ENCODE data around the gene MRPS35.
A peak's percentile ranks its signal among the peaks of the same experiment; 100 is the strongest.

MRPS35 gene

GRCh38 chr12:27794818-27795584 lies 84.4 kb downstream of the MRPS35 start:
- Histone ChIP-seq H2BK12ac (ENCODE audit: low read length) (no peak overlapping the region), H3K79me2 (ENCODE audit: control insufficient read depth, insufficient read depth, low read length, poor library complexity) (no peaks in the 10 kb centered on the region), H3K27me3 (ENCODE audit: insufficient read depth, low read length) (no peaks in the 10 kb centered on the region), H3K23ac (ENCODE audit: low read length) (no peak overlapping the region), H2AFZ (ENCODE audit: insufficient read depth, low read length, poor library complexity) (no peak overlapping the region), H3K36me3 (ENCODE audit: control insufficient read depth in 1 of 2, insufficient read depth in 2 of 2, low read length in 2 of 2) (peaks cover 19 to 46% of the 10 kb centered on the region in 2 experiments), H3K79me1 (ENCODE audit: low read length) (no peaks in the 10 kb centered on the region), H2BK120ac (ENCODE audit: insufficient read depth, low read length, poor library complexity) (no peak overlapping the region), H3K18ac (ENCODE audit: low read length) (no peak overlapping the region), H4K8ac (ENCODE audit: low read depth, low read length) (no peak overlapping the region), H3K4me2 (ENCODE audit: low read length) (no peak overlapping the region), H3K4me1 (ENCODE audit: control insufficient read depth in 1 of 2, insufficient read depth in 2 of 2, low read length in 2 of 2) (no peaks in the 10 kb centered on the region), H3K4ac (ENCODE audit: low read depth, low read length) (no peak overlapping the region), H3K9me3 (ENCODE audit: insufficient read depth, low read depth, low read length) (peaks cover 3% of the 10 kb centered on the region), H2BK5ac (ENCODE audit: low read depth, low read length, poor library complexity) (no peak overlapping the region), H4K91ac (ENCODE audit: low read depth, low read length) (no peak overlapping the region), H3K14ac (ENCODE audit: low read length) (no peak overlapping the region), H2AK5ac (ENCODE audit: low read length) (no peak overlapping the region), H3K9ac (ENCODE audit: low read length) (no peak overlapping the region), H3K27ac (ENCODE audit: low read depth, low read length) (no peak overlapping the region), H3K4me3 (ENCODE audit: low read depth, low read length) (no peak overlapping the region), H4K12ac (ENCODE audit: low read depth, low read length) (no peak overlapping the region)
- no CpG with 5 or more reads among the region's 6 CpGs for WGBS (ENCODE audit: extremely low coverage, insufficient coverage, insufficient read length)
- DNase-seq, result peak in 1 of 2 donors; percentile 37

- Histone ChIP-seq H3K27me3 (ENCODE audit: insufficient read depth, low read length) (no peaks in the 10 kb centered on the region), H3K9me3 (ENCODE audit: insufficient read depth, low read depth, low read length) (peaks cover 3% of the 10 kb centered on the region), H3K4ac (ENCODE audit: low read depth, low read length) (no peak overlapping the region), H3K36me3 (ENCODE audit: control insufficient read depth in 1 of 2, insufficient read depth in 2 of 2, low read length in 2 of 2) (peaks cover 15 to 44% of the 10 kb centered on the region in 2 experiments), H3K4me1 (ENCODE audit: control insufficient read depth in 1 of 2, insufficient read depth in 2 of 2, low read length in 2 of 2) (no peaks in the 10 kb centered on the region), H4K91ac (ENCODE audit: low read depth, low read length) (no peak overlapping the region), H4K12ac (ENCODE audit: low read depth, low read length) (no peak overlapping the region), H3K4me2 (ENCODE audit: low read length) (no peak overlapping the region), H3K23ac (ENCODE audit: low read length) (no peak overlapping the region), H3K27ac (ENCODE audit: low read depth, low read length) (no peak overlapping the region), H3K4me3 (ENCODE audit: low read depth, low read length) (no peak overlapping the region), H4K8ac (ENCODE audit: low read depth, low read length) (no peak overlapping the region), H2BK12ac (ENCODE audit: low read length) (no peak overlapping the region), H2AFZ (ENCODE audit: insufficient read depth, low read length, poor library complexity) (no peak overlapping the region), H3K79me1 (ENCODE audit: low read length) (no peaks in the 10 kb centered on the region), H3K18ac (ENCODE audit: low read length) (no peak overlapping the region), H3K9ac (ENCODE audit: low read length) (no peak overlapping the region), H2BK5ac (ENCODE audit: low read depth, low read length, poor library complexity) (no peak overlapping the region), H3K14ac (ENCODE audit: low read length) (no peak overlapping the region), H2AK5ac (ENCODE audit: low read length) (no peak overlapping the region), H2BK120ac (ENCODE audit: insufficient read depth, low read length, poor library complexity) (no peak overlapping the region), H3K79me2 (ENCODE audit: control insufficient read depth, insufficient read depth, low read length, poor library complexity) (no peaks in the 10 kb centered on the region)
- DNase-seq, result no peak
- WGBS (ENCODE audit: extremely low coverage, insufficient coverage, insufficient read length), result no CpG with 5 or more reads among the region's 7 CpGs
Measured at GRCh38 chr12:27796128-27796527, 85.5 kb downstream of the MRPS35 start.

- H3K27ac ChIP-seq (ENCODE audit: low read depth, low read length), result no peak overlapping the region
- no peak overlapping the region for H3K4ac ChIP-seq (ENCODE audit: low read depth, low read length)
- no peak overlapping the region for H2BK12ac ChIP-seq (ENCODE audit: low read length)
Measured at GRCh38 chr12:27797301-27798025, 86.8 kb downstream of the MRPS35 start.

GRCh38 chr12:27800819-27801218 lies 90.2 kb downstream of the MRPS35 start:
- H3K27ac ChIP-seq (ENCODE audit: low read depth, low read length), result no peak overlapping the region
- no peak for DNase-seq
- no peak overlapping the region for H3K9ac ChIP-seq (ENCODE audit: low read length)
- H3K4me1 ChIP-seq (ENCODE audit: control insufficient read depth in 1 of 2, insufficient read depth in 2 of 2, low read length in 2 of 2), result no peaks in the 10 kb centered on the region
- H3K79me2 ChIP-seq (ENCODE audit: control insufficient read depth, insufficient read depth, low read length, poor library complexity), result no peaks in the 10 kb centered on the region
- no peak overlapping the region for H3K4ac ChIP-seq (ENCODE audit: low read depth, low read length)
- H3K23ac ChIP-seq (ENCODE audit: low read length), result no peak overlapping the region
- no peak overlapping the region for H3K14ac ChIP-seq (ENCODE audit: low read length)
- H2BK5ac ChIP-seq (ENCODE audit: low read depth, low read length, poor library complexity), result no peak overlapping the region
- H2AFZ ChIP-seq (ENCODE audit: insufficient read depth, low read length, poor library complexity), result no peak overlapping the region
- peaks cover 3% of the 10 kb centered on the region for H3K9me3 ChIP-seq (ENCODE audit: insufficient read depth, low read depth, low read length)
- H3K4me3 ChIP-seq (ENCODE audit: low read depth, low read length), result no peak overlapping the region
- no peaks in the 10 kb centered on the region for H3K27me3 ChIP-seq (ENCODE audit: insufficient read depth, low read length)
- H2AK5ac ChIP-seq (ENCODE audit: low read length), result no peak overlapping the region
- no CpG with 5 or more reads among the region's 3 CpGs for WGBS (ENCODE audit: extremely low coverage, insufficient coverage, insufficient read length)
- no peak overlapping the region for H2BK120ac ChIP-seq (ENCODE audit: insufficient read depth, low read length, poor library complexity)
- H3K18ac ChIP-seq (ENCODE audit: low read length), result no peak overlapping the region
- no peak overlapping the region for H4K91ac ChIP-seq (ENCODE audit: low read depth, low read length)
- no peak overlapping the region for H4K12ac ChIP-seq (ENCODE audit: low read depth, low read length)
- H3K36me3 ChIP-seq (ENCODE audit: control insufficient read depth in 1 of 2, insufficient read depth in 2 of 2, low read length in 2 of 2), result peaks cover 8 to 18% of the 10 kb centered on the region in 2 experiments
- no peak overlapping the region for H2BK12ac ChIP-seq (ENCODE audit: low read length)
- H3K79me1 ChIP-seq (ENCODE audit: low read length), result no peaks in the 10 kb centered on the region
- H3K4me2 ChIP-seq (ENCODE audit: low read length), result no peak overlapping the region
- no peak overlapping the region for H4K8ac ChIP-seq (ENCODE audit: low read depth, low read length)

More at GRCh38 chr12:27797301-27798025, 86.8 kb downstream of the MRPS35 start:
- Histone ChIP-seq H3K27me3 (ENCODE audit: insufficient read depth, low read length) (no peaks in the 10 kb centered on the region), H3K14ac (ENCODE audit: low read length) (no peak overlapping the region), H2AFZ (ENCODE audit: insufficient read depth, low read length, poor library complexity) (no peak overlapping the region), H3K4me1 (ENCODE audit: control insufficient read depth in 1 of 2, insufficient read depth in 2 of 2, low read length in 2 of 2) (no peaks in the 10 kb centered on the region), H3K4me3 (ENCODE audit: low read depth, low read length) (no peak overlapping the region), H3K79me2 (ENCODE audit: control insufficient read depth, insufficient read depth, low read length, poor library complexity) (no peaks in the 10 kb centered on the region), H4K91ac (ENCODE audit: low read depth, low read length) (no peak overlapping the region), H3K9ac (ENCODE audit: low read length) (no peak overlapping the region), H3K4me2 (ENCODE audit: low read length) (no peak overlapping the region), H3K9me3 (ENCODE audit: insufficient read depth, low read depth, low read length) (peaks cover 3% of the 10 kb centered on the region), H3K36me3 (ENCODE audit: control insufficient read depth in 1 of 2, insufficient read depth in 2 of 2, low read length in 2 of 2) (peaks cover 9 to 33% of the 10 kb centered on the region in 2 experiments), H3K18ac (ENCODE audit: low read length) (no peak overlapping the region), H3K79me1 (ENCODE audit: low read length) (no peaks in the 10 kb centered on the region), H2BK120ac (ENCODE audit: insufficient read depth, low read length, poor library complexity) (no peak overlapping the region), H2BK5ac (ENCODE audit: low read depth, low read length, poor library complexity) (no peak overlapping the region), H2AK5ac (ENCODE audit: low read length) (no peak overlapping the region), H4K12ac (ENCODE audit: low read depth, low read length) (no peak overlapping the region), H3K23ac (ENCODE audit: low read length) (no peak overlapping the region), H4K8ac (ENCODE audit: low read depth, low read length) (no peak overlapping the region)
- no CpG with 5 or more reads among the region's 24 CpGs for WGBS (ENCODE audit: extremely low coverage, insufficient coverage, insufficient read length)
- DNase-seq, result no peak
